Ovary (tissue), 3 donors: ENCODE data around the gene DCTN2.
"Not testable (repeated sequence)": the region's sequence is repeated elsewhere in the genome, so short reads cannot be mapped to it uniquely, and the experiment has no call there.

ENCODE experiments used
- CTCF ChIP-seq, 3 donors: fragments of 450-650 bp in 2 of 3; fragments of 200-600 bp in 1 of 3; IDR thresholded peaks; one replicate each; pipeline versions ENCODE4 v1.5.1 to v1.8.0; 2016 to 2022; ENCODE audit warnings: antibody characterized with exemption in 3 of 3, mild to moderate bottlenecking in 1 of 3
- EP300 ChIP-seq: sonication (generic); formaldehyde crosslinking; IDR thresholded peaks from one replicate; pipeline ENCODE4 v1.6.1; 2017; ENCODE audit warnings: antibody characterized with exemption
- POLR2A ChIP-seq: fragments of 450-650 bp; IDR thresholded peaks from one replicate; pipeline ENCODE4 v1.6.1; 2017; ENCODE audit warnings: antibody characterized with exemption, mild to moderate bottlenecking, moderate library complexity
- donor health status: DM: no; HTN: no; CAD: no.

GRCh38 chr12:57495051-57495701 is 51.8 kb downstream of the DCTN2 start:
- not testable (repeated sequence) for TF ChIP-seq CTCF (IDR thresholded peaks at IDR 0.05); EP300; POLR2A
